A549 treated with RU486 at 1 μM for 4 hours (cell line): ENCODE data around the gene NPY4R. TPM values are rescaled to one million over a fixed set of nuclear protein-coding genes. Genes with fewer than 3 reads are reported as not detected.

Experiments used
- total RNA-seq: library from RNA; stranded (reverse); fragments of 200-300 nt; extraction: Qiagen RNA extraction; gene quantifications from 5 replicates; pipeline ENCODE4 v1.2.3, GENCODE V29; 2022; ENCODE audit warnings: low read depth

NPY4R gene
- 29.6 to 43.8 TPM (median 38.3 TPM) in 5 replicates for total RNA-seq

GRCh38 chr10:46465765-46466164 is at the start of gene NPY4R:
NPY4R (minus strand) TSS chr10:46465958; CDS start chr10:46462635, 3,323 bp downstream.

Other genes with a start within 250 kb of the NPY4R start
- 0.14 to 0.31 TPM (median 0.26 TPM) in 5 replicates for gene ANTXRL, start 179.0 kb downstream of the NPY4R start, total RNA-seq
- 91.0 to 120 TPM (median 95.5 TPM) in 5 replicates for gene ANXA8L1, start 90.2 kb downstream of the NPY4R start, total RNA-seq
- 22.4 to 40.2 TPM (median 29.9 TPM) in 5 replicates for gene GPRIN2, start 90.7 kb upstream of the NPY4R start, total RNA-seq
- gene SYT15, start 113.2 kb upstream of the NPY4R start, total RNA-seq = 2.6 to 3.3 TPM (median 2.9 TPM) in 5 replicates